Loucy (cell line): Measurements from ENCODE around the gene NFKBIB.

Experiments used
- EZH2phosphoT487 ChIP-seq: fragments of 200-600 bp; IDR thresholded peaks from 2 replicates; pipeline ENCODE4 v1.6.1; 2018; ENCODE audit warnings: antibody characterized with exemption, mild to moderate bottlenecking, moderate library complexity, borderline replicate concordance
- TF ChIP-seq, protein P1 (sequence below): fragments of 200-600 bp; sonication (generic); conservative IDR thresholded peaks from 2 replicates; pipeline ENCODE4 v1.5.1; 2014; ENCODE audit warnings: mild to moderate bottlenecking, antibody characterized with exemption, low read length

- TF ChIP-seq, protein P1, sequence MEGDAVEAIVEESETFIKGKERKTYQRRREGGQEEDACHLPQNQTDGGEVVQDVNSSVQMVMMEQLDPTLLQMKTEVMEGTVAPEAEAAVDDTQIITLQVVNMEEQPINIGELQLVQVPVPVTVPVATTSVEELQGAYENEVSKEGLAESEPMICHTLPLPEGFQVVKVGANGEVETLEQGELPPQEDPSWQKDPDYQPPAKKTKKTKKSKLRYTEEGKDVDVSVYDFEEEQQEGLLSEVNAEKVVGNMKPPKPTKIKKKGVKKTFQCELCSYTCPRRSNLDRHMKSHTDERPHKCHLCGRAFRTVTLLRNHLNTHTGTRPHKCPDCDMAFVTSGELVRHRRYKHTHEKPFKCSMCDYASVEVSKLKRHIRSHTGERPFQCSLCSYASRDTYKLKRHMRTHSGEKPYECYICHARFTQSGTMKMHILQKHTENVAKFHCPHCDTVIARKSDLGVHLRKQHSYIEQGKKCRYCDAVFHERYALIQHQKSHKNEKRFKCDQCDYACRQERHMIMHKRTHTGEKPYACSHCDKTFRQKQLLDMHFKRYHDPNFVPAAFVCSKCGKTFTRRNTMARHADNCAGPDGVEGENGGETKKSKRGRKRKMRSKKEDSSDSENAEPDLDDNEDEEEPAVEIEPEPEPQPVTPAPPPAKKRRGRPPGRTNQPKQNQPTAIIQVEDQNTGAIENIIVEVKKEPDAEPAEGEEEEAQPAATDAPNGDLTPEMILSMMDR: no peak
- no peak for TF ChIP-seq EZH2phosphoT487
Observed at GRCh38 chr19:38879400-38879751, 20.4 kb upstream of the NFKBIB start.
